K562 (cell line): ENCODE data around the gene NELFE. TPM values are rescaled to one million over a fixed set of nuclear protein-coding genes. Genes with fewer than 3 reads are reported as not detected.

Experiments
- ARID1B ChIP-seq: fragments of 450-650 bp; IDR thresholded peaks from 2 replicates; pipeline ENCODE4 v1.6.1; 2016; ENCODE audit warnings: antibody characterized with exemption, mild to moderate bottlenecking, inconsistent platforms
- COPS2 ChIP-seq: fragments of 450-650 bp; conservative IDR thresholded peaks from 2 replicates; pipeline ENCODE4 v1.6.1; 2016; ENCODE audit warnings: mild to moderate bottlenecking, moderate library complexity
- ELF4 ChIP-seq: fragments of 450-650 bp; formaldehyde crosslinking; IDR thresholded peaks from 2 replicates; pipeline ENCODE4 v1.4.0; 2022; ENCODE audit warnings: missing genetic modification characterization
- HNRNPUL1 ChIP-seq: fragments of 200-400 bp; formaldehyde crosslinking; IDR thresholded peaks from 2 replicates; pipeline ENCODE4 v1.6.1; 2017; ENCODE audit warnings: low read length
- JUN ChIP-seq, 2 experiments: sonication (generic) in 1 of 2; formaldehyde crosslinking in 1 of 2; IDR thresholded peaks; 2 replicates each; pipeline versions ENCODE4 v1.6.1 to v1.8.0; 2012 to 2022; ENCODE audit warnings: borderline replicate concordance in 2 of 2, mild to moderate bottlenecking in 2 of 2, improper control_type of control experiment in 1 of 2, low read depth in 1 of 2, low read length in 1 of 2, missing genetic modification reagents in 1 of 2
- KLF1 ChIP-seq: fragments of 450-650 bp; IDR thresholded peaks from 2 replicates; pipeline ENCODE4 v1.6.1; 2016; ENCODE audit warnings: missing genetic modification characterization, missing compliant biosample characterization
- MAFK ChIP-seq: IDR thresholded peaks from 2 replicates; pipeline ENCODE4 v1.6.1; 2011; ENCODE audit warnings: low read length, improper control_type of control experiment
- MYNN ChIP-seq, 2 experiments: sonication (generic); formaldehyde crosslinking in 1 of 2; IDR thresholded peaks; 2 replicates each; pipeline versions ENCODE4 v1.5.0 to v1.6.1; 2016 to 2020; ENCODE audit warnings: antibody characterized with exemption in 1 of 2, missing genetic modification reagents in 1 of 2
- NCOA2 ChIP-seq, 2 experiments: fragments of 450-650 bp; IDR thresholded peaks; 2 replicates each; pipeline ENCODE4 v1.6.1; 2018; ENCODE audit warnings: mild to moderate bottlenecking in 2 of 2, moderate library complexity in 1 of 2; ENCODE audit not compliant: partially characterized antibody in 2 of 2
- NFE2 ChIP-seq: IDR thresholded peaks from 2 replicates; pipeline ENCODE4 v1.6.1; 2014; ENCODE audit warnings: antibody characterized with exemption, low read depth
- NR1H2 ChIP-seq: sonication (generic); formaldehyde crosslinking; IDR thresholded peaks from 2 replicates; pipeline ENCODE4 v1.4.0; 2020; ENCODE audit warnings: mild to moderate bottlenecking, missing genetic modification reagents
- PCBP1 ChIP-seq: fragments of 200-400 bp; formaldehyde crosslinking; IDR thresholded peaks from 2 replicates; pipeline ENCODE4 v1.6.1; 2018; ENCODE audit warnings: mild to moderate bottlenecking, low read depth, low read length; ENCODE audit not compliant: poor library complexity, severe bottlenecking
- PHF8 ChIP-seq: fragments of 200-600 bp; sonication (generic); IDR thresholded peaks from 2 replicates; pipeline ENCODE4 v1.6.1; 2012; ENCODE audit warnings: mixed run types, mild to moderate bottlenecking, inconsistent platforms, low read length, moderate library complexity, borderline replicate concordance
- PTBP1 ChIP-seq: fragments of 200-400 bp; formaldehyde crosslinking; IDR thresholded peaks from 2 replicates; pipeline ENCODE4 v1.6.1; 2017; ENCODE audit warnings: low read depth, low read length
- PTRF ChIP-seq: fragments of 450-650 bp; IDR thresholded peaks from 2 replicates; pipeline ENCODE4 v1.6.1; 2016; ENCODE audit warnings: mild to moderate bottlenecking, missing genetic modification characterization, missing compliant biosample characterization
- RBM25 ChIP-seq: fragments of 200-400 bp; formaldehyde crosslinking; IDR thresholded peaks from 2 replicates; pipeline ENCODE4 v1.6.1; 2018; ENCODE audit warnings: low read length, low read depth, moderate library complexity; ENCODE audit not compliant: severe bottlenecking
- RBM34 ChIP-seq: fragments of 200-400 bp; formaldehyde crosslinking; IDR thresholded peaks from 2 replicates; pipeline ENCODE4 v1.6.1; 2018; ENCODE audit warnings: low read length, borderline replicate concordance; ENCODE audit not compliant: insufficient read depth
- RFX1 ChIP-seq: fragments of 450-650 bp; IDR thresholded peaks from 2 replicates; pipeline ENCODE4 v1.6.1; 2016; ENCODE audit warnings: mild to moderate bottlenecking, moderate library complexity
- SOX6 ChIP-seq: fragments of 450-650 bp; IDR thresholded peaks from 2 replicates; pipeline ENCODE4 v1.6.1; 2014; ENCODE audit warnings: mild to moderate bottlenecking
- STAG1 ChIP-seq: sonication (generic); formaldehyde crosslinking; IDR thresholded peaks from 2 replicates; pipeline ENCODE4 v1.5.0; 2020; ENCODE audit warnings: missing genetic modification reagents, borderline replicate concordance
- TCF3 ChIP-seq: sonication (generic); formaldehyde crosslinking; IDR thresholded peaks from 2 replicates; pipeline ENCODE4 v1.4.0; 2020; ENCODE audit warnings: mild to moderate bottlenecking, missing genetic modification reagents
- ZBTB8A ChIP-seq: fragments of 450-650 bp; IDR thresholded peaks from 2 replicates; pipeline ENCODE4 v1.6.1; 2018; ENCODE audit warnings: mild to moderate bottlenecking, moderate library complexity; ENCODE audit not compliant: partially characterized antibody
- ZC3H8 ChIP-seq: fragments of 450-650 bp; IDR thresholded peaks from 2 replicates; pipeline ENCODE4 v1.6.1; 2017
- ZFP36 ChIP-seq: fragments of 150-350 bp; IDR thresholded peaks from 2 replicates; pipeline ENCODE4 v1.6.1; 2018; ENCODE audit warnings: low read length, low read depth; ENCODE audit not compliant: partially characterized antibody
- ZNF3 ChIP-seq: fragments of 250-450 bp; sonication (Bioruptor Pico); IDR thresholded peaks from 2 replicates; pipeline ENCODE4 v1.5.0; 2021; ENCODE audit warnings: mild to moderate bottlenecking, moderate library complexity
- ZNF316 ChIP-seq: fragments of 450-650 bp; IDR thresholded peaks from 2 replicates; pipeline ENCODE4 v1.6.1; 2016
- polyA plus RNA-seq, 8 experiments: library from polyadenylated mRNA; depleted of rRNA in 4 of 8; stranded (reverse) in 5 of 8; unstranded in 3 of 8; fragments of >200 nt; fragmentation: Nextera tagmentation in 2 of 8; fragmentation: Illumina TruSeq in 1 of 8; extraction: Ambion mirVana in 2 of 8; extraction: Trizol in 1 of 8; gene quantifications; 2 replicates each; pipeline versions ENCODE4 v1.2.1 to v1.2.3, GENCODE V29; 2011 to 2014; ENCODE audit warnings: inconsistent platforms in 1 of 8, missing spikeins in 1 of 8
- total RNA-seq, 7 experiments: library from RNA; depleted of rRNA in 6 of 7; stranded (reverse); fragments of >200 nt in 6 of 7; fragmentation: Illumina TruSeq in 2 of 7; extraction: Trizol in 2 of 7; gene quantifications; 2 replicates each; pipeline versions ENCODE4 v1.2.1 to v1.2.3, GENCODE V29; 2011 to 2021; ENCODE audit warnings: low replicate concordance in 1 of 7
- TF ChIP-seq, protein P1 (sequence below): fragments of 450-650 bp; IDR thresholded peaks from 2 replicates; pipeline ENCODE4 v1.7.1; 2018; ENCODE audit warnings: mild to moderate bottlenecking, low read depth; ENCODE audit not compliant: partially characterized antibody

Gene NELFE
- total and polyA plus RNA-seq, 9 of the 15 experiments (the other 6 are each of a cell fraction or from before 2014, with no cell fraction given): 15.2 to 157 (median 91.5) TPM

- TF ChIP-seq, protein P1, sequence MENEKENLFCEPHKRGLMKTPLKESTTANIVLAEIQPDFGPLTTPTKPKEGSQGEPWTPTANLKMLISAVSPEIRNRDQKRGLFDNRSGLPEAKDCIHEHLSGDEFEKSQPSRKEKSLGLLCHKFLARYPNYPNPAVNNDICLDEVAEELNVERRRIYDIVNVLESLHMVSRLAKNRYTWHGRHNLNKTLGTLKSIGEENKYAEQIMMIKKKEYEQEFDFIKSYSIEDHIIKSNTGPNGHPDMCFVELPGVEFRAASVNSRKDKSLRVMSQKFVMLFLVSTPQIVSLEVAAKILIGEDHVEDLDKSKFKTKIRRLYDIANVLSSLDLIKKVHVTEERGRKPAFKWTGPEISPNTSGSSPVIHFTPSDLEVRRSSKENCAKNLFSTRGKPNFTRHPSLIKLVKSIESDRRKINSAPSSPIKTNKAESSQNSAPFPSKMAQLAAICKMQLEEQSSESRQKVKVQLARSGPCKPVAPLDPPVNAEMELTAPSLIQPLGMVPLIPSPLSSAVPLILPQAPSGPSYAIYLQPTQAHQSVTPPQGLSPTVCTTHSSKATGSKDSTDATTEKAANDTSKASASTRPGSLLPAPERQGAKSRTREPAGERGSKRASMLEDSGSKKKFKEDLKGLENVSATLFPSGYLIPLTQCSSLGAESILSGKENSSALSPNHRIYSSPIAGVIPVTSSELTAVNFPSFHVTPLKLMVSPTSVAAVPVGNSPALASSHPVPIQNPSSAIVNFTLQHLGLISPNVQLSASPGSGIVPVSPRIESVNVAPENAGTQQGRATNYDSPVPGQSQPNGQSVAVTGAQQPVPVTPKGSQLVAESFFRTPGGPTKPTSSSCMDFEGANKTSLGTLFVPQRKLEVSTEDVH: peak; percentile 97
- TF ChIP-seq KLF1 (tag) (peak; percentile 96), ARID1B (peak; percentile 54), SOX6 (peak; percentile 68), ELF4 (CRISPR knock-in tag) (no peak; the same call in 1 of the 2 replicates), ZNF316 (peak; percentile 7; the same call in 1 of the 2 replicates), HNRNPUL1 (no peak), ZC3H8 (0 out of 2 replicates have a peak, but pooled peaks have one; percentile 53), TCF3 (CRISPR knock-in tag) (peak; percentile 53), PTRF (no peak), PTBP1 (peak; percentile 58), COPS2 (no peak), RBM34 (no peak), JUN (IDR thresholded peaks at IDR 0.05; ENCODE audit: borderline replicate concordance, low read depth, low read length) (no peak; the same call in 1 of the 2 replicates), JUN (CRISPR knock-in tag; IDR thresholded peaks at IDR 0.05; ENCODE audit: borderline replicate concordance) (peak; percentile 57; the same call in 1 of the 2 replicates), STAG1 (CRISPR knock-in tag) (no peak; the same call in 1 of the 2 replicates), PCBP1 (no peak), RFX1 (peak; percentile 100), RBM25 (no peak), MAFK (no peak), NFE2 (no peak), ZBTB8A (no peak), MYNN (IDR thresholded peaks at IDR 0.05) (peak; percentile 64; the same call in 1 of the 2 replicates), MYNN (CRISPR knock-in tag; IDR thresholded peaks at IDR 0.05) (no peak), ZFP36 (peak; percentile 22), PHF8 (peak; percentile 73; the same call in 1 of the 2 replicates), NCOA2 (IDR thresholded peaks at IDR 0.05; ENCODE audit: partially characterized antibody in 2 of 2) (no peak), NR1H2 (no peak), ZNF3 (CRISPR knock-in tag) (no peak)
Measured at GRCh38 chr6:31971993-31972708, 13.4 kb upstream of the NELFE start, which contains the start of gene DXO (continued).
